ENCODE results near the gene CCNJL.

CCNJL gene

GRCh38 chr5:160333721-160334120 is 21.4 kb upstream of the CCNJL start:
- no peak for DNase-seq (ENCODE audit: low read depth, low spot score)

- DNase-seq (ENCODE audit: low read depth, low spot score): no peak
These were observed 17.8 kb upstream of the CCNJL start for GRCh38 chr5:160330212-160330611.

- DNase-seq (ENCODE audit: low read depth, low spot score): no peak
These were observed 15.5 kb upstream of the CCNJL start for GRCh38 chr5:160327818-160328217.

- DNase-seq (ENCODE audit: low read depth, low spot score): no peak
These were observed 14.6 kb upstream of the CCNJL start for GRCh38 chr5:160326981-160327380.

- DNase-seq (ENCODE audit: low read depth, low spot score): no peak
These were observed 13.4 kb upstream of the CCNJL start for GRCh38 chr5:160325716-160326115.

- no peak for DNase-seq (ENCODE audit: low read depth, low spot score)
These were observed 12.5 kb upstream of the CCNJL start for GRCh38 chr5:160324886-160325285.

GRCh38 chr5:160318409-160318808 is 6.0 kb upstream of the CCNJL start:
- no peak for DNase-seq (ENCODE audit: low read depth, low spot score)

- no peak for DNase-seq (ENCODE audit: low read depth, low spot score)
These were observed 5.1 kb upstream of the CCNJL start for GRCh38 chr5:160317434-160317833.

GRCh38 chr5:160315968-160316367 is 3.6 kb upstream of the CCNJL start:
- DNase-seq (ENCODE audit: low read depth, low spot score): no peak

GRCh38 chr5:160312960-160313727 is 780 bp upstream of the CCNJL start:
- no peak for DNase-seq (ENCODE audit: low read depth, low spot score)

GRCh38 chr5:160311491-160312133 is 752 bp downstream of the CCNJL start:
- no peak for DNase-seq (ENCODE audit: low read depth, low spot score)

- no peak for DNase-seq (ENCODE audit: low read depth, low spot score)
These were observed 1.6 kb downstream of the CCNJL start for GRCh38 chr5:160310552-160311295.

- no peak for DNase-seq (ENCODE audit: low read depth, low spot score)
These were observed 2.2 kb downstream of the CCNJL start for GRCh38 chr5:160310140-160310539.

- no peak for DNase-seq (ENCODE audit: low read depth, low spot score)
These were observed 5.7 kb downstream of the CCNJL start for GRCh38 chr5:160306696-160307095.

GRCh38 chr5:160305319-160305718 is 7.0 kb downstream of the CCNJL start:
- DNase-seq (ENCODE audit: low read depth, low spot score): no peak

- no peak for DNase-seq (ENCODE audit: low read depth, low spot score)
These were observed 8.7 kb downstream of the CCNJL start for GRCh38 chr5:160303690-160304089.

- no peak for DNase-seq (ENCODE audit: low read depth, low spot score)
These were observed 14.2 kb downstream of the CCNJL start for GRCh38 chr5:160298189-160298588.

GRCh38 chr5:160297776-160298175 is 14.6 kb downstream of the CCNJL start:
- DNase-seq (ENCODE audit: low read depth, low spot score): no peak

- DNase-seq (ENCODE audit: low read depth, low spot score): no peak
These were observed 15.4 kb downstream of the CCNJL start for GRCh38 chr5:160297004-160297403.

GRCh38 chr5:160296496-160296895 is 15.9 kb downstream of the CCNJL start:
- no peak for DNase-seq (ENCODE audit: low read depth, low spot score)

GRCh38 chr5:160293901-160294561 is 18.3 kb downstream of the CCNJL start:
- no peak for DNase-seq (ENCODE audit: low read depth, low spot score)

GRCh38 chr5:160293386-160293785 is 19.0 kb downstream of the CCNJL start:
- DNase-seq (ENCODE audit: low read depth, low spot score): no peak

Measured in activated CD4-positive, CD25-positive, alpha-beta regulatory T cell treated with anti-CD3 and anti-CD28 coated beads, Interleukin-2, amount 50 U/mL, for 16 hours (primary cell).